SK-N-DZ (cell line): ENCODE measurements around the gene ZNF93. TPM values are rescaled to one million over a fixed set of nuclear protein-coding genes. Genes with fewer than 3 reads are reported as not detected.
A peak's percentile ranks its signal among the peaks of the same experiment; 100 is the strongest.
"Not testable (repeated sequence)": the region's sequence is repeated elsewhere in the genome, so short reads cannot be mapped to it uniquely, and the experiment has no call there.

ENCODE experiments used
- DNase-seq: peaks from one replicate; pipeline ENCODE4 v3.0.0-alpha.2; 2015; ENCODE audit warnings: low spot score
- polyA plus RNA-seq, 2 experiments: library from polyadenylated mRNA; depleted of rRNA; stranded (reverse); fragments of >200 nt; gene quantifications; 2 replicates each; pipeline ENCODE4 v1.2.3, GENCODE V29; 2014

Gene ZNF93
- 12.3 and 17.6 TPM in 2 replicates for polyA plus RNA-seq (2014; cell fraction: cytosol; rRNA removed)
- 9.8 and 10.4 TPM in 2 replicates for polyA plus RNA-seq (2014; cell fraction: nucleus; rRNA removed)

- DNase-seq = peak; percentile 98
Measured at GRCh38 chr19:19900729-19901444, at the start of gene ZNF93. TSS of gene ZNF93 (plus strand) at chr19:19900946. CDS start at chr19:19901089, 143 bp downstream.

- not testable (repeated sequence) for DNase-seq
Measured at GRCh38 chr19:19851740-19852139, 49.0 kb upstream of the ZNF93 start.

- DNase-seq = no peak
Measured at GRCh38 chr19:19858751-19859150, 42.0 kb upstream of the ZNF93 start.

GRCh38 chr19:19860756-19861390 is 39.9 kb upstream of the ZNF93 start:
- peak; percentile 97 for DNase-seq

GRCh38 chr19:19865750-19866610 is 34.8 kb upstream of the ZNF93 start, which contains the start of gene ZNF253:
TSS of gene ZNF253 (plus strand) at chr19:19865882. CDS start at chr19:19865997, 115 bp downstream.
- peak; percentile 97 for DNase-seq

GRCh38 chr19:19866611-19867248 is 34.0 kb upstream of the ZNF93 start:
- DNase-seq = peak; percentile 75

- DNase-seq = not testable (repeated sequence)
Measured at GRCh38 chr19:19870086-19870485, 30.7 kb upstream of the ZNF93 start.

- no peak for DNase-seq
Measured at GRCh38 chr19:19871932-19872331, 28.8 kb upstream of the ZNF93 start.

- no peak for DNase-seq
Measured at GRCh38 chr19:19873381-19873780, 27.4 kb upstream of the ZNF93 start.

- no peak for DNase-seq
Measured at GRCh38 chr19:19877724-19878123, 23.0 kb upstream of the ZNF93 start.

- DNase-seq = no peak
Measured at GRCh38 chr19:19884583-19884982, 16.2 kb upstream of the ZNF93 start.

GRCh38 chr19:19892055-19892941 is 8.4 kb upstream of the ZNF93 start:
- not testable (repeated sequence) for DNase-seq

GRCh38 chr19:19900139-19900728 is 512 bp upstream of the ZNF93 start:
- DNase-seq = peak; percentile 68

- not testable (repeated sequence) for DNase-seq
Measured at GRCh38 chr19:19907551-19907950, 6.8 kb downstream of the ZNF93 start.

GRCh38 chr19:19909654-19910053 is 8.9 kb downstream of the ZNF93 start:
- DNase-seq = no peak

- no peak for DNase-seq
Measured at GRCh38 chr19:19911150-19911549, 10.4 kb downstream of the ZNF93 start.

GRCh38 chr19:19914596-19914995 is 13.8 kb downstream of the ZNF93 start:
- DNase-seq = no peak

GRCh38 chr19:19930417-19930816 is 29.7 kb downstream of the ZNF93 start:
- DNase-seq = not testable (repeated sequence)

- DNase-seq = not testable (repeated sequence)
Measured at GRCh38 chr19:19933432-19934314, 32.9 kb downstream of the ZNF93 start.
